OCI-M2 (cell line): ENCODE data around the gene CCDC167.

Experiments
- DNase-seq: peaks from one replicate; lab custom pipeline; 2025; ENCODE audit not compliant: unreplicated experiment; lab: John Stamatoyannopoulos, UW

CCDC167 gene

GRCh38 chr6:37499433-37500293 lies at the start of gene CCDC167:
Gene CCDC167 (minus strand): TSS chr6:37499893. CDS start chr6:37499863, 30 bp downstream.
- DNase-seq = peak; percentile 92

DNA sequence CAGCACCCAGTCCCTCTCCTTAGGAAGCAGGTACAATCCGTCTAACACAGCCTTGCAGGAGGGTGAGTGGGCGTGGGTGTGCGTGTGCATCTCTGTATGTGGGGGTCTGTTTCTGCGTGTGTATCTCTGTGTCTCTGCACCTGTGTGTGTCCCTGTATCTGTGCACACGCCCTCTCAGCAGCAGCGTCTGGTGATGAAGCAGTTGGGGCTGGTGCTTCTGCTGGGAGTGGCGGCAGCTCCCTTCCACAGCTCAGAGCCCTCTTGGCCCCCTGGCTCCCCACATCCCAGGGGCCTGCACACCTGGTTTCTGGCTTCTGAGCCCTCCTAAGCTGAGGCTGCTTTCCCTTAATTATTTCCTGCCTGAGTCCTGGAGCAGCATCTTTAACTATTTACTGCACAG lies 49.5 kb upstream of the CCDC167 start:
- no peak for DNase-seq

- no peak for DNase-seq
Measured at GRCh38 chr6:37548067-37548674, 48.5 kb upstream of the CCDC167 start.

- no peak for DNase-seq
Measured at GRCh38 chr6:37547564-37548061, 47.9 kb upstream of the CCDC167 start.

- no peak for DNase-seq
Measured at GRCh38 chr6:37546141-37546871, 46.6 kb upstream of the CCDC167 start.

- DNase-seq = no peak
Measured at GRCh38 chr6:37544530-37544929, 44.8 kb upstream of the CCDC167 start.

- DNase-seq = no peak
Measured at GRCh38 chr6:37543361-37543760, 43.7 kb upstream of the CCDC167 start.

DNA sequence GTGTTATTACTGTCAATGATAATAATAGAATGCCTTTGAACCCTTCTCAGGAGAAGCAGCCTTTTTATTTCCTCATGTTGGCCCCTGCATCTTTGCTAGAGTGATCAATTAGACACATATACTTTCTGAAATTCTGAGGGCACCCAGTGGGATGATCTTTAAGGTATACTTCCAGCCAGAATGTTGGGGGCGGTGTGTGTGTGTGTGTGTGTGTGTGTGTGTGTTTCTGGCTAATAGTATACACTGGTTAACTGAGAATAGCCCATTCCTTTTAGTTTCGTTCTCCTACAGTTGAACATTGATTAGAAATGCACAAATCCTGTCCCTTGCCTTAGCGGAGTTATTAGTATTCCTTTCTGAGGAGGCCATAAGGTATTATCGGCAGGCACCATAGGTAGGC lies 41.7 kb upstream of the CCDC167 start:
- DNase-seq = no peak

GRCh38 chr6:37540390-37540789 lies 40.7 kb upstream of the CCDC167 start:
- no peak for DNase-seq

- DNase-seq = no peak
Measured at GRCh38 chr6:37540029-37540352, 40.3 kb upstream of the CCDC167 start.

- DNase-seq = no peak
Measured at GRCh38 chr6:37539171-37540028, 39.7 kb upstream of the CCDC167 start.

- DNase-seq = no peak
Measured at GRCh38 chr6:37538107-37538506, 38.4 kb upstream of the CCDC167 start.

- no peak for DNase-seq
Measured at GRCh38 chr6:37537548-37537947, 37.9 kb upstream of the CCDC167 start.

GRCh38 chr6:37536491-37537190 lies 36.9 kb upstream of the CCDC167 start:
- no peak for DNase-seq

- no peak for DNase-seq
Measured at GRCh38 chr6:37535759-37536490, 36.2 kb upstream of the CCDC167 start.

DNA sequence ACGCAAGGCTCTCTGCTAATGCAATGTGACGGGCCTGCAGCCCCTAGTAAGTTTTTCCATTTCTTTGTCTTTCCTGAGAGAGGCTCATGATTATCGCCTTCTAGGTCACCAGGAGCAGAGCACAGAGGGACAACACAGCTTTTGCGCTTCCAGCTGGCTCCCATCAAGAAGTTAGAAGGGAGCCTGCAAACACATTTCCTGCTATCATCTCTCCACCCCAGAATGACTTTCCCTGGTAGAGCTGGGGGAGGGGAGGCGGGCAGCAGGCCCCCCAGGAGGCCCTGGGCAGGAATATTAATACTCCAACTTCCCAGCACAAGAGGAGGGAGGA lies 35.7 kb upstream of the CCDC167 start:
- DNase-seq = no peak

GRCh38 chr6:37534893-37535292 lies 35.2 kb upstream of the CCDC167 start:
- no peak for DNase-seq

DNA sequence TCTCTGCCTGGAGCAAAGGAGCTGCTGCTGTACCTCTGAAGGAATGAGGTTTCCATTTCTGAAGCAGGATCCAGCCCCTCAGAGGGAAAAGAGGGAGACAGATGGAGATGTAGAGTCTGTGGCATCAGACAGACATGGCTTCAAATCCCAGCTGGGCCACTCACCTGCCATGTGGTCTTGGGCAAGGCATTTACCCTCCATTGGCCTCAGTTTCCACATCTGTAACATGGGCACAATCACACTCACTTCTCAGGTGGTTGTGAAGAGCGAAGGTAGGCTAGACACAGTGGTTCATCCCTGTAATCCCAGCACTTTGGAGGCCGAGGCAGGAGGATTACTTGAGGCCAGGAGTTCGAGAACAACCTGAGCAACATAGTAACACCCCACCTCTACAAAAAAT lies 32.4 kb upstream of the CCDC167 start:
- DNase-seq = no peak

- no peak for DNase-seq
Measured at GRCh38 chr6:37531437-37532036, 31.8 kb upstream of the CCDC167 start.
